Fibroblast of lung (primary cell): ENCODE data around the gene GRPEL2. TPM values are rescaled to one million over a fixed set of nuclear protein-coding genes. Genes with fewer than 3 reads are reported as not detected.

Source experiments
- DNase-seq, 2 donors: peaks; one replicate each; pipeline versions ENCODE4 v3.0.0 to v3.0.0-alpha.2; 2010; ENCODE audit warnings: low read depth in 2 of 2
- H2AFZ ChIP-seq: 2 replicates; pipeline ENCODE4 v1.5.1; 2012; ENCODE audit warnings: low read length, control low read depth, inconsistent platforms
- H3K27ac ChIP-seq: 2 replicates; pipeline ENCODE4 v1.5.1; 2011; ENCODE audit warnings: low read length, control low read depth; ENCODE audit not compliant: insufficient read depth
- H3K27me3 ChIP-seq: 2 replicates; pipeline ENCODE4 v1.5.1; 2011; ENCODE audit warnings: mild to moderate bottlenecking, low read length; ENCODE audit not compliant: control insufficient read depth, insufficient read depth
- H3K36me3 ChIP-seq: 2 replicates; pipeline ENCODE4 v1.5.1; 2011; ENCODE audit warnings: low read length; ENCODE audit not compliant: control insufficient read depth, insufficient read depth
- H3K4me1 ChIP-seq: 2 replicates; pipeline ENCODE4 v1.5.1; 2011; ENCODE audit warnings: low read length; ENCODE audit not compliant: control insufficient read depth, insufficient read depth; ENCODE audit errors: extremely low read depth
- H3K4me2 ChIP-seq: 2 replicates; pipeline ENCODE4 v1.5.1; 2011; ENCODE audit warnings: low read length, control low read depth; ENCODE audit not compliant: insufficient read depth; ENCODE audit errors: extremely low read depth
- H3K4me3 ChIP-seq, 4 experiments: fragments of 200-600 bp in 1 of 4; sonication (generic) in 1 of 4; replicated peaks in 1 of 4; 2 replicates each; pipeline ENCODE4 v1.5.1; 2011 to 2016; ENCODE audit warnings: low read length in 4 of 4, low read depth in 3 of 4, mild to moderate bottlenecking in 3 of 4, control low read depth in 2 of 4, inconsistent platforms in 1 of 4, mixed read lengths in 1 of 4; ENCODE audit not compliant: insufficient read depth in 1 of 4; ENCODE audit errors: control extremely low read depth in 1 of 4
- H3K79me2 ChIP-seq: 2 replicates; pipeline ENCODE4 v1.5.1; 2012; ENCODE audit warnings: mild to moderate bottlenecking, low read length, inconsistent platforms; ENCODE audit not compliant: control insufficient read depth, insufficient read depth
- H3K9ac ChIP-seq: 2 replicates; pipeline ENCODE4 v1.5.1; 2011; ENCODE audit warnings: mild to moderate bottlenecking, low read length, control low read depth; ENCODE audit not compliant: insufficient read depth
- H3K9me3 ChIP-seq: 2 replicates; pipeline ENCODE4 v1.5.1; 2012; ENCODE audit warnings: low read depth, low read length; ENCODE audit not compliant: control insufficient read depth, insufficient read depth
- H4K20me1 ChIP-seq: 2 replicates; pipeline ENCODE4 v1.5.1; 2011; ENCODE audit warnings: low read length; ENCODE audit not compliant: control insufficient read depth, insufficient read depth; ENCODE audit errors: extremely low read depth
- CTCF ChIP-seq, 2 donors: IDR thresholded peaks in 1 of 2; conservative IDR thresholded peaks in 1 of 2; 1 replicate in 1 of 2; 2 replicates in 1 of 2; pipeline ENCODE4 v1.5.1; 2011 to 2012; ENCODE audit warnings: low read length in 2 of 2, control low read depth in 1 of 2, inconsistent platforms in 1 of 2, low read depth in 1 of 2, mild to moderate bottlenecking in 1 of 2
- EZH2 ChIP-seq: IDR thresholded peaks from 2 replicates; pipeline ENCODE4 v1.5.1; 2012; ENCODE audit warnings: low read length, control low read depth, mild to moderate bottlenecking; ENCODE audit errors: missing control alignments
- polyA plus RNA-seq, 2 donors: library from polyadenylated mRNA; depleted of rRNA in 1 of 2; stranded (reverse) in 1 of 2; unstranded in 1 of 2; fragments of >200 nt; gene quantifications; 2 replicates each; pipeline ENCODE4 v1.2.1, GENCODE V29; 2011 to 2012; ENCODE audit warnings: missing spikeins in 1 of 2
- total RNA-seq: library from RNA; depleted of rRNA; stranded (reverse); fragments of >200 nt; gene quantifications from 2 replicates; pipeline ENCODE4 v1.2.1, GENCODE V29; 2014

GRPEL2 gene
- total and polyA plus RNA-seq, 2 donors (not counting 1 experiment from before 2014, with no cell fraction given), result 15.3 to 29.6 TPM

- TF ChIP-seq EZH2 (no peak), CTCF (conservative IDR thresholded peaks at IDR 0.05 in 1 of 2, IDR thresholded peaks at IDR 0.05 in 1 of 2; ENCODE audit: low read depth in 1 of 2, low read length in 2 of 2) (no peak)
- H3K4me2 ChIP-seq, result no peak overlapping the region
Measured at GRCh38 chr5:149301049-149301743, 44.1 kb upstream of the GRPEL2 start.

GRCh38 chr5:149301744-149302380 lies 43.4 kb upstream of the GRPEL2 start:
- TF ChIP-seq EZH2, result no peak
- TF ChIP-seq CTCF (conservative IDR thresholded peaks at IDR 0.05 in 1 of 2, IDR thresholded peaks at IDR 0.05 in 1 of 2; ENCODE audit: low read depth in 1 of 2, low read length in 2 of 2), result no peak
- Histone ChIP-seq H3K4me2 (no peak overlapping the region), H3K4me3 (no peak overlapping the region), H4K20me1 (no peaks in the 10 kb centered on the region), H3K4me1 (no peaks in the 10 kb centered on the region), H3K9ac (no peak overlapping the region), H3K27me3 (no peaks in the 10 kb centered on the region), H3K79me2 (no peaks in the 10 kb centered on the region), H3K9me3 (no peaks in the 10 kb centered on the region), H3K36me3 (no peaks in the 10 kb centered on the region), H3K27ac (no peak overlapping the region), H2AFZ (no peak overlapping the region)
- peak in 1 of 2 donors; percentile 78 for DNase-seq

More at GRCh38 chr5:149301049-149301743, 44.1 kb upstream of the GRPEL2 start:
- DNase-seq, result no peak
- Histone ChIP-seq H3K4me1 (no peaks in the 10 kb centered on the region), H3K9ac (no peak overlapping the region), H4K20me1 (no peaks in the 10 kb centered on the region), H3K27ac (no peak overlapping the region), H3K9me3 (no peaks in the 10 kb centered on the region), H3K4me3 (no peak overlapping the region), H3K27me3 (no peaks in the 10 kb centered on the region), H2AFZ (no peak overlapping the region), H3K36me3 (no peaks in the 10 kb centered on the region), H3K79me2 (no peaks in the 10 kb centered on the region)

GRCh38 chr5:149302641-149303040 lies 42.7 kb upstream of the GRPEL2 start:
- no peak overlapping the region for H3K4me2 ChIP-seq
- no peaks in the 10 kb centered on the region for H3K27me3 ChIP-seq
- no peak overlapping the region for H3K27ac ChIP-seq
- no peaks in the 10 kb centered on the region for H3K4me1 ChIP-seq
- no peaks in the 10 kb centered on the region for H3K9me3 ChIP-seq
- H2AFZ ChIP-seq, result no peak overlapping the region
- no peaks in the 10 kb centered on the region for H3K79me2 ChIP-seq
- H4K20me1 ChIP-seq, result no peaks in the 10 kb centered on the region
- H3K4me3 ChIP-seq, result no peak overlapping the region
- no peak for DNase-seq
- no peak overlapping the region for H3K9ac ChIP-seq
- TF ChIP-seq EZH2 (no peak), CTCF (conservative IDR thresholded peaks at IDR 0.05 in 1 of 2, IDR thresholded peaks at IDR 0.05 in 1 of 2; ENCODE audit: low read depth in 1 of 2, low read length in 2 of 2) (no peak)
- H3K36me3 ChIP-seq, result no peaks in the 10 kb centered on the region
